H1 (cell line): Measurements from ENCODE around the gene CEP83.

Experiments used
- CREB1 ChIP-seq: IDR thresholded peaks from 2 replicates; pipeline ENCODE4 v1.6.1; 2012; ENCODE audit warnings: inconsistent platforms
- CTCF ChIP-seq, 3 experiments: IDR thresholded peaks; 1 replicate in 2 of 3; 2 replicates in 1 of 3; pipeline versions ENCODE4 v1.5.1 to v1.6.1; 2011; ENCODE audit warnings: low read length in 3 of 3, mild to moderate bottlenecking in 3 of 3, inconsistent platforms in 2 of 3, low read depth in 1 of 3, moderate library complexity in 1 of 3; ENCODE audit not compliant: insufficient read depth in 1 of 3; ENCODE audit errors: control extremely low read depth in 1 of 3
- E2F6 ChIP-seq: IDR thresholded peaks from 2 replicates; pipeline ENCODE4 v1.6.1; 2012; ENCODE audit warnings: inconsistent platforms
- JUN ChIP-seq: IDR thresholded peaks from 2 replicates; pipeline ENCODE4 v1.6.1; 2011; ENCODE audit warnings: low read depth, mild to moderate bottlenecking, improper control_type of control experiment, low read length
- KDM1A ChIP-seq: fragments of 200-600, 300-600 bp; sonication (generic); IDR thresholded peaks from 2 replicates; pipeline ENCODE4 v1.7.1; 2016; ENCODE audit warnings: mild to moderate bottlenecking, low read length, borderline replicate concordance
- NANOG ChIP-seq: IDR thresholded peaks from 2 replicates; pipeline ENCODE4 v1.6.1; 2011; ENCODE audit warnings: low read length, low read depth, mild to moderate bottlenecking, inconsistent platforms; ENCODE audit not compliant: insufficient read depth, poor library complexity, severe bottlenecking
- POLR2A ChIP-seq, 2 experiments: IDR thresholded peaks; 1 replicate in 1 of 2; 2 replicates in 1 of 2; pipeline ENCODE4 v1.6.1; 2011; ENCODE audit warnings: low read depth in 2 of 2, low read length in 2 of 2, mild to moderate bottlenecking in 2 of 2; ENCODE audit errors: control extremely low read depth in 1 of 2
- RFX5 ChIP-seq: IDR thresholded peaks from 2 replicates; pipeline ENCODE4 v1.6.1; 2011; ENCODE audit warnings: low read depth, low read length, improper control_type of control experiment, borderline replicate concordance
- SP1 ChIP-seq: IDR thresholded peaks from 2 replicates; pipeline ENCODE4 v1.6.1; 2011; ENCODE audit warnings: low read depth, low read length
- ZNF274 ChIP-seq: IDR thresholded peaks from 2 replicates; pipeline ENCODE4 v1.7.0; 2012; ENCODE audit warnings: low read length, borderline replicate concordance; ENCODE audit errors: extremely low read depth

- no peak for TF ChIP-seq RFX5
- no peak for TF ChIP-seq CTCF (IDR thresholded peaks at IDR 0.05; ENCODE audit: control extremely low read depth in 1 of 3, insufficient read depth in 1 of 3, low read depth in 1 of 3, low read length in 3 of 3)
- TF ChIP-seq CREB1 = no peak
- TF ChIP-seq E2F6 = no peak
- TF ChIP-seq NANOG = no peak
- no peak for TF ChIP-seq KDM1A
- no peak for TF ChIP-seq SP1
- TF ChIP-seq POLR2A (IDR thresholded peaks at IDR 0.05; ENCODE audit: control extremely low read depth in 1 of 2, low read depth in 2 of 2, low read length in 2 of 2) = no peak
- no peak for TF ChIP-seq ZNF274
- no peak for TF ChIP-seq JUN
Measured at GRCh38 chr12:94263011-94263811, 196.5 kb downstream of the CEP83 start.
